GM12872 (cell line): ENCODE results near the gene INPP5K.

Experiments used
- TF ChIP-seq, protein P1 (sequence below): IDR thresholded peaks from 3 replicates; pipeline ENCODE4 v1.5.1; 2011; ENCODE audit warnings: low read depth, mild to moderate bottlenecking, low read length, moderate library complexity; ENCODE audit not compliant: insufficient read depth

The INPP5K gene

DNA sequence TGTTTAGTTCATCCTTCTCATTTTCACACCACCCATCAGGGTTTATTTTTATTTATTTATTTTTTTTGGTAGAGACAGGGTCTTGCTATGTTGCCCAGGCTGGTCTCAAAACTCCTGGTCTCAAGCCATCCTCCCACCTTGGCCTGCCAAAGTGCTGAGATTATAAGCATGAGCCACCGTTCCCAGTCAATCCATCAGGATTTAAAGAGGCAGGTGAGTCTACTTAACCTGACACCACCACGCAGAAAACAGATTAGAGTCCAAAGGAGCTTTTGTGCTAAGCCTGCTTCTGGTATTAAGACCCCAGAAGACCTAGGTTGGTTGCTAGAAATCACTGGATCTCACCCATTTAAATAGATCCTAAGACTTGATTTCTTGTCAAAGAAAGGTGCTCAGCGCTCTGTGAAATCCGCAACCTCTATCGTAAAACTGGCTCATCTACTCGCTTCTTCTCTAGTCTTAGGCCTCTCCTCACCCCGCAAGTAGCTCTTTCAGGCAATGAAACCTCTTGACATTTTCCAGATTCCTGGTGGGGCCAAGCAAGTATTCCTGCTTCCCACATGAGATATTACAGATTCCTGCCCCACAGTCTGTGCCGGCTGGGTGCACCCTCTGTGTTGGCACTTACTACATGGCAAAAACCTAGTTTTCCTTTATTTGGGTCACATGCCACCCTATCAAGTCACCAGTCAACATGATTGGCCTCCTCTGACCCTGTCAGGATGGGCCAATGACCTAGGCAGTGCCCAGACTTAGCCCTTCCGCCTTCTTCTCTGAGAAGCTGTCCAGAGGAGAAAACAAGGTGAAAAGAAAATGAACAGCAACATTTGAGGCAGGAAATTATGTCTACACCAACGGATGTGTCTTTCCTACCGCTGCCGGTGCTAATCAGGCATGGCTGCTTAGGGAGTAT, 37.2 kb upstream of the INPP5K start:
- TF ChIP-seq, protein P1, sequence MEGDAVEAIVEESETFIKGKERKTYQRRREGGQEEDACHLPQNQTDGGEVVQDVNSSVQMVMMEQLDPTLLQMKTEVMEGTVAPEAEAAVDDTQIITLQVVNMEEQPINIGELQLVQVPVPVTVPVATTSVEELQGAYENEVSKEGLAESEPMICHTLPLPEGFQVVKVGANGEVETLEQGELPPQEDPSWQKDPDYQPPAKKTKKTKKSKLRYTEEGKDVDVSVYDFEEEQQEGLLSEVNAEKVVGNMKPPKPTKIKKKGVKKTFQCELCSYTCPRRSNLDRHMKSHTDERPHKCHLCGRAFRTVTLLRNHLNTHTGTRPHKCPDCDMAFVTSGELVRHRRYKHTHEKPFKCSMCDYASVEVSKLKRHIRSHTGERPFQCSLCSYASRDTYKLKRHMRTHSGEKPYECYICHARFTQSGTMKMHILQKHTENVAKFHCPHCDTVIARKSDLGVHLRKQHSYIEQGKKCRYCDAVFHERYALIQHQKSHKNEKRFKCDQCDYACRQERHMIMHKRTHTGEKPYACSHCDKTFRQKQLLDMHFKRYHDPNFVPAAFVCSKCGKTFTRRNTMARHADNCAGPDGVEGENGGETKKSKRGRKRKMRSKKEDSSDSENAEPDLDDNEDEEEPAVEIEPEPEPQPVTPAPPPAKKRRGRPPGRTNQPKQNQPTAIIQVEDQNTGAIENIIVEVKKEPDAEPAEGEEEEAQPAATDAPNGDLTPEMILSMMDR = no peak

DNA sequence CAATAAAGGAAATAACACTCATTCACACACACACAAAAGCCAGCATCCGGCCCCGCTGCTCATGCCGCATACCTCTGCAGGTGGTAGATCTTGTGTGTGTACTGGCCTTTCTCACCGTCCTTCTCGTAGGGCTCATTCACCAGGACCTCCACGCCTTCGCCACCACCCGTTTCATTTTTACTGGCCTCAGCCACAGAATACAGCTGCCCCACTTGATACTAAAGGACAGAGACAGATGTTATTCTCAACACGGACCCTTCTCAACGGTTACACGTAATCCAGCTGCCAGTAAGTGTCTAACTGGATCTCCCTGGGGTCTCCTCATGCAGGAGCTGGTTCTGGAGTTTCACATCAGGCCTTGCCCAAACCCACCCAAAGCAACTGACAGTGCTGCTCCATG, 36.5 kb upstream of the INPP5K start:
- TF ChIP-seq, protein P1 = no peak

DNA sequence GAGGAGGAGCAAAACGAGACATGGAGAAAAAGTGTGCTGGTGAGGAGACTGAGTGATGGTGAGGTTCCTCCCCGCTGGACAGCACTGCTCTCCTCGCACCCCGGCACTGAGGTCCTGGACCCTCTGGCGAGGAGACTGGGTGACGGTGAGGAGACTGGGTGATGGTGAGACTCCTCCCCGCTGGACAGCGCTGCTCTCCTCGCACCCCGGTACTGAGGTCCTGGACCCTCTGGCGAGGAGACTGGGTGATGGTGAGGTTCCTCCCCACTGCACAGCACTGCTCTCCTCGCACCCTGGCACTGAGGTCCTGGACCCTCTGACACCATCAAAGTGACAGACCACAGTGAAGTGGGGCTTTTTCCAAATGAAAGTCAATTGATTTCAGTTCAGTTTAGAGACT, 35.3 kb upstream of the INPP5K start:
- TF ChIP-seq, protein P1 = no peak

DNA sequence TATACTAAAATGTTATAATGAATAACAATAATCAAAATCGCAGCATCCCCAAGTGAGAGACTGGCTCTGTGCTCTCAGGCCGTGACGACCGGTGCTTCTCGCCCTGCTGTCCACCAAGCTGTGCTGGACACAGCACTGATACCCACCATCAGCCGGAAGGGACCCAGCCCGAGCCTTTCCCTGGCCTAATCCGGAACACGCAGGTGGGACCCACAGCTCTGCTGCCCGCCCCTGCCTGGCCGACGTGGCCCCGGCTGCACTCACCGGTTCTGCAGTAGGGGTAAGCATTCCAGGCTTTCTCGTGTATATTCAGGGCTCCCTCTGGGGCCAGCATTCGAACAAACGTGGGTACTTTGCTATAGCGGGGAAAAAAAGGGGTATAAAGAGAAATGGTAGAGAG, 31.6 kb upstream of the INPP5K start:
- TF ChIP-seq, protein P1 = no peak

DNA sequence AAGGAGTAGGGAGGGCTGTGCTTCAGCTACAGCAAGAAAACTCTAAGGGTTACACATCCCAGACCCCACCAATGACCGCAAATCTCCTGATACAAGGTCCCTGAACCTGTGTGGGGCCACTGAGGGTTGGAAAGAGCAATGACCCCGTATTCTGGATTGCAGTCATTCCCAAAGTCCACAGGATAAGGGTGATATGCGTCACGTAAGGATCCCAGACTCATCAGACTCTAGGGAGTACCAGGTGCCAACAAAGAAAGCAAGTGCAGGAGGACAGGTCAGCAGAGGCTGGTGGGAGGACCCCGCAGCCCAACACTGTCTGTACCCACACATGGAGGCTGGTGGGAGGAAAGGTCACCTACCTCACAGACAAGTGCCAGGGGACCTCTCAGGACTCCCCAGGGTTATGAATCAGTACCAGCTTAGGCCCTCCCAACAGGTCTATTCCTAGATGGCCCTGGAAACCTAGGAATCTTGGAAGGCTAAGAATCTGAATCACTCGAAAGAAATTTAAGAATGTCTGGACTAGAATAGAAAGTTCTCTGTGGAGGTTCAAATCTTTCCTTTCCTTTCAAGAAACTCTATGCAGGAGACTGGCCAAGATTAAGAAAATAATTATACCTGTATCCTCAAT, 30.0 kb upstream of the INPP5K start:
- TF ChIP-seq, protein P1 = no peak

DNA sequence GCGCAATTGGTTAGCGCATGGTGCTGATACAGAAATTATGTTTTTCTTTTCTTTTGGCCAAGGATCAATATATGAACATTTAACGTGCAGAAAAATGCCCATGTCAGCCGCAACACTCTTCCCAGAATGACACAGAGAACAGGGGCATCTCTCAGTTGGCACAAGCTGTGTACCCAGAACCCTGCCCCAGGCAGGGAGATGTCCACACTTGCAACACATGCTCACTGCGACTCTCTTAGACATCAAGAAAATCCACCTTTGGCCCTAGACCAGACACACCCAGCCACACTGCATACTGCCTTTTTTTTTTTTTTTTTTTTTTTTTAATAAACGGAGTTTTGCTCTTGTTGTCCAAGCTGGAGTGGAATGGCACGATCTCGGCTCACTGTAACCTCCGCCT, 29.2 kb upstream of the INPP5K start:
- TF ChIP-seq, protein P1 = no peak

DNA sequence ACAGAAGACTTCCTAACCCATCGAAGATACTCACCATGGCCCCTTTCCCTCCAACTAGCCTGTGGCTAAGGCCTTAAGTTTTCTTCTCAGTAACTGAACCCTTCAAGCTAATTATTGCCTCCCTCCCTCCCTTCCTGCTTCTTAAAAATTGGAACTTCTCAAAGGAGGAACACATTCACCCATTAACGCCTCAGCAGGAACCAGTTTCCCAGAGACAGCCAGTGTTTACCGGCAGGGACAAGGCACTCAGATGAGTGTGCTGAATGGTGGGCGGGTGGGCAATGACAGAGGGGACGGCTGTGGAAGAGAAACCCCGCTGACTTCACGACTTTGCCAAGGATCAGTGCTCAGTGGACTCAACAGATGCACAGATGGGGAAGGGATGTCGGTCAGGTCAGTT, 25.9 kb upstream of the INPP5K start:
- TF ChIP-seq, protein P1 = no peak
